Heart right ventricle (tissue), 16 donors: ENCODE data around the gene ZNF469. TPM values are rescaled to one million over a fixed set of nuclear protein-coding genes. Genes with fewer than 3 reads are reported as not detected.

ENCODE experiments used
- ATAC-seq, 8 donors: fragments of 200-7000 bp; cut with Tn5 transposase; one replicate each; pipeline ENCODE4 v1.9.1; 2020; ENCODE audit warnings: mild to moderate bottlenecking in 8 of 8, moderate library complexity in 8 of 8, moderate number of reproducible peaks in 1 of 8
- DNase-seq, 2 donors: peaks; one replicate each; pipeline ENCODE4 v3.0.0-alpha.2; 2020
- H3K27ac ChIP-seq, 10 donors: fragments of 200-600 bp; sonication (generic) in 2 of 10; one replicate each; pipeline versions ENCODE4 v1.5.0 to v1.8.0; 2020 to 2022; ENCODE audit warnings: mild to moderate bottlenecking in 3 of 10
- H3K27me3 ChIP-seq, 7 donors: fragments of 200-600 bp; one replicate each; pipeline ENCODE4 v1.8.0; 2021 to 2022; ENCODE audit warnings: mild to moderate bottlenecking in 2 of 7
- H3K36me3 ChIP-seq, 9 donors: fragments of 200-600 bp; sonication (generic) in 1 of 9; one replicate each; pipeline versions ENCODE4 v1.5.0 to v1.8.0; 2020 to 2022; ENCODE audit warnings: mild to moderate bottlenecking in 2 of 9
- H3K4me1 ChIP-seq, 9 donors: fragments of 200-600 bp; sonication (generic) in 1 of 9; one replicate each; pipeline versions ENCODE4 v1.5.0 to v1.8.0; 2020 to 2022; ENCODE audit warnings: mild to moderate bottlenecking in 4 of 9
- H3K4me3 ChIP-seq, 10 donors: fragments of 200-600 bp; sonication (generic) in 2 of 10; one replicate each; pipeline versions ENCODE4 v1.5.0 to v1.8.0; 2020 to 2022; ENCODE audit warnings: mild to moderate bottlenecking in 7 of 10, moderate library complexity in 2 of 10
- H3K9me3 ChIP-seq, 11 donors: fragments of 200-600 bp in 10 of 11; sonication (generic) in 2 of 11; one replicate each; pipeline versions ENCODE4 v1.5.0 to v1.8.0; 2013 to 2022; ENCODE audit warnings: mild to moderate bottlenecking in 2 of 11, control low read depth in 1 of 11, moderate library complexity in 1 of 11
- WGBS, 2 donors: extraction: QIAGEN DNeasy Blood & Tissue Kit; methylation state at CpG; one replicate each; pipeline ENCODE4 v1.1.7; 2013; ENCODE audit warnings: inconsistent platforms in 1 of 2; 5-methylcytosine and 5-hydroxymethylcytosine counted together
- intact Hi-C, 10 donors: fragments of 100-400 bp; cut with DNase I; formaldehyde crosslinking; loops; one replicate each; pipeline versions ENCODE4 v1.11.1 to v1.14.2; 2022
- polyA plus RNA-seq, 2 donors: library from polyadenylated mRNA; stranded (reverse); fragments of 200-250 nt; gene quantifications; one replicate each; pipeline ENCODE4 v1.2.3, GENCODE V29; 2013
- total RNA-seq, 10 donors: library from RNA; stranded (reverse); fragmentation: NEBNext Ultra II Directional in 3 of 10; extraction: Animal tissue kit (Norgen Biotek cat#: 25700) in 3 of 10; gene quantifications; one replicate each; pipeline versions ENCODE4 v1.2.1 to v1.2.4, GENCODE V29; 2021 to 2023
- TF ChIP-seq, protein P1 (sequence below), 9 donors: fragments of 200-600 bp; sonication (generic) in 2 of 9; IDR thresholded peaks; one replicate each; pipeline versions ENCODE4 v1.5.0 to v1.8.0; 2021 to 2022; ENCODE audit warnings: antibody characterized with exemption in 9 of 9, mild to moderate bottlenecking in 5 of 9, moderate library complexity in 1 of 9
- donor health status: Arrhythmogenic right ventricular cardiomyopathy.
- donor health status: ischemic (EF 13 %, LVEDD 7.1; RV severe dilation, severe dysfunction).
- donor health status: healthy with polysubstance abuse.
- donor health status: DM: no; HTN: yes; CAD: no.
- donor health status: DM: no; HTN: no; CAD: no.
- donor health status: ischemic (EF 25% LVEDD 6.9; RV normal size, moderate dysfunction).
- donor health status: ischemic (EF 25% LVEDD 5.7; RV mildly dilated, moderate dysfunction).
- donor health status: healthy.
- donor health status: DM: yes; HTN: yes; CAD: no.
- donor health status: Ischemic cardiomyopathy.
- donor health status: ischemic (EF 35%, LVEDD 5.7; RV mildly dilated, moderate dysfunction).
- donor health status: nonischemic (EF 11% LVEDD 7.7; RV severe dilation, severe dysfunction).
- donor health status: DM: yes; HTN: yes; CAD: no.
- donor health status: PGD.
- donor health status: ischemic (EF 29% LVEDD 5.4; RV normal size, mild dysfunction).
- donor health status: nonischemic (EF 23%, LVEDD 6.1; RV moderate dilation, normal function).

ZNF469 gene
- total and polyA plus RNA-seq, 12 donors: 0.23 to 1.7 (median 1.00) TPM

DNA sequence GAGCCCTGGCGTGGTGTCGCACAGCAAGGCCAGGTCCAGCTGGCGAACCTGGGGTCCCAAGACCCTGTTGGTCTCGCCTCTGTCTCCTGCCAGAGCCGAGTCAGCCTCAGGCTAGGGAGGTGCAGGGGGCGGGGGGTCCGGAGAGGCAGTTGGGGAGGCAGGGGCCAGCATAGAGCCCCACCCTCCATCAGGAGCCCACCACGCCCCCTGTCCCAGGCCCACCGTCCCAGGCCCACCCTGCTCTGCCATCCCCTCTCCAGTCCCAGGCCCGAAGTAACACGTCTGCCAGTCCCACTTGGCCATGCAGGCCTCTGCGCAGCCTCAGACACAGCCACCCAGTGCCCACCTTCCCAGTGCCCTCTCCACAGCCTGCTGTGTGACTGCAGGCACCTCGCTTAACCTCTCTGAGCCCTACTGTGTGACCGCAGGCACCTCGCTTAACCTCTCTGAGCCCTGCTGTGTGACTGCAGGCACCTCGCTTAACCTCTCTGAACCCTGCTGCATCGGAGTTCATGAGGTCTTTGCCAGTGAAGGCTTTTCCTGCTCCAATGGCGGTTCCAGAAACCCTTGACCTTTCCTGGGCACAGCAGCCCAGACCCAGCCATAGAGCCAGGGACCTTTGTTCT lies 29.3 kb downstream of the ZNF469 start:
- Histone ChIP-seq H3K27ac (no peak overlapping the region), H3K9me3 (no peaks in the 10 kb centered on the region), H3K36me3 (no peaks in the 10 kb centered on the region), H3K4me1 (peaks cover 0 to 12% (median 0%) of the 10 kb centered on the region in 9 donors), H3K4me3 (no peak overlapping the region), H3K27me3 (peaks cover 0 to 1% (median 0%) of the 10 kb centered on the region in 7 donors)
- DNase-seq: no peak
- no peak for ATAC-seq
- intact Hi-C loops: no loop called here
- 91 to 93% methylated on average over 18 of the region's 18 CpGs for WGBS, 2 donors
- TF ChIP-seq, protein P1, sequence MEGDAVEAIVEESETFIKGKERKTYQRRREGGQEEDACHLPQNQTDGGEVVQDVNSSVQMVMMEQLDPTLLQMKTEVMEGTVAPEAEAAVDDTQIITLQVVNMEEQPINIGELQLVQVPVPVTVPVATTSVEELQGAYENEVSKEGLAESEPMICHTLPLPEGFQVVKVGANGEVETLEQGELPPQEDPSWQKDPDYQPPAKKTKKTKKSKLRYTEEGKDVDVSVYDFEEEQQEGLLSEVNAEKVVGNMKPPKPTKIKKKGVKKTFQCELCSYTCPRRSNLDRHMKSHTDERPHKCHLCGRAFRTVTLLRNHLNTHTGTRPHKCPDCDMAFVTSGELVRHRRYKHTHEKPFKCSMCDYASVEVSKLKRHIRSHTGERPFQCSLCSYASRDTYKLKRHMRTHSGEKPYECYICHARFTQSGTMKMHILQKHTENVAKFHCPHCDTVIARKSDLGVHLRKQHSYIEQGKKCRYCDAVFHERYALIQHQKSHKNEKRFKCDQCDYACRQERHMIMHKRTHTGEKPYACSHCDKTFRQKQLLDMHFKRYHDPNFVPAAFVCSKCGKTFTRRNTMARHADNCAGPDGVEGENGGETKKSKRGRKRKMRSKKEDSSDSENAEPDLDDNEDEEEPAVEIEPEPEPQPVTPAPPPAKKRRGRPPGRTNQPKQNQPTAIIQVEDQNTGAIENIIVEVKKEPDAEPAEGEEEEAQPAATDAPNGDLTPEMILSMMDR (IDR thresholded peaks at IDR 0.05): no peak

DNA sequence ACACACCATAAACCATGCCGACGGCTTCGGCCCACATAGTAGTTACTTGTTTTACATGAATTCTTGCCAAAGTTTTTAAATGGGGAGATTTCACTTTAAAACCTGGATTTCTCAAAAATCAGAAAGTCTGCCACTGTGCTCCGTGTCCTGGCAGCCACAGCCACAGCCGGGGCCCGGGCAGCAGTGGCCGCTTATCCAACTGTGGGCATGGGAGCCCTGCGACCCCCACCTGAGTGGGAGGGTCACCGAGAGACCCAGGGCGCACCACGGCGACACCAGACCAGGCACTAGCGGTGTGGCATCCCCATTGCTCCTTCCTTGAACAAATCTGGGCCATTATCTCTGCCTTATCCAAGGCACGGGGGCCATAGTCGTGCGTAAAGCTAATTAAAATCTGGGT lies 30.0 kb downstream of the ZNF469 start:
- Histone ChIP-seq H3K27ac (no peak overlapping the region), H3K9me3 (no peaks in the 10 kb centered on the region), H3K4me1 (peaks cover 0 to 8% (median 0%) of the 10 kb centered on the region in 9 donors), H3K4me3 (no peak overlapping the region), H3K36me3 (no peaks in the 10 kb centered on the region), H3K27me3 (peaks cover 0 to 3% (median 0%) of the 10 kb centered on the region in 7 donors)
- intact Hi-C loops: no loop called here
- DNase-seq (no peak), ATAC-seq (no peak)
- WGBS, 2 donors: 85 to 86% methylated on average over 16 of the region's 16 CpGs
- TF ChIP-seq, protein P1 (IDR thresholded peaks at IDR 0.05): no peak

DNA sequence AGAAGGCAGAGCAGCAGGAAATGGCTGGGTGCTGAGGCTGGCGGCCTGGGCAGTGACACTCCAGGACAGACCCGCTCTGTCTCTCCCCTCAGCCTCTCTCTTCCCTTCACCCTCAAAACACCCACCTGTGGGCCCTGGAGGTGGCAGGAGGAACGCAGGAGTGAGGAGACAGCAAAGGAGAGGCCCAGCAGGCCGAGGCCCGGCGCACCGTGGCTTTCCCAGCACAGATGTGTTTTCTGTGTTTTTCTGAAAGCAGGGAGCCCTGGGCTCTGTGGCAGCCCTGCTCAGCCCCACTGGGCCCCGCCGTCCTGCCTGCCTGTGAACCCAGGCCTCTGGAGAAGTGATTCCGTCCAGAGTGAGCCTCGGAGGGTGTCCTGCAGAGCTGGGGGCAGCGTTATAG lies 30.5 kb downstream of the ZNF469 start:
- 88% methylated on average over 12 of the region's 12 CpGs for WGBS, 2 donors
- peaks cover 0 to 3% (median 0%) of the 10 kb centered on the region in 9 donors for H3K4me1 ChIP-seq

DNA sequence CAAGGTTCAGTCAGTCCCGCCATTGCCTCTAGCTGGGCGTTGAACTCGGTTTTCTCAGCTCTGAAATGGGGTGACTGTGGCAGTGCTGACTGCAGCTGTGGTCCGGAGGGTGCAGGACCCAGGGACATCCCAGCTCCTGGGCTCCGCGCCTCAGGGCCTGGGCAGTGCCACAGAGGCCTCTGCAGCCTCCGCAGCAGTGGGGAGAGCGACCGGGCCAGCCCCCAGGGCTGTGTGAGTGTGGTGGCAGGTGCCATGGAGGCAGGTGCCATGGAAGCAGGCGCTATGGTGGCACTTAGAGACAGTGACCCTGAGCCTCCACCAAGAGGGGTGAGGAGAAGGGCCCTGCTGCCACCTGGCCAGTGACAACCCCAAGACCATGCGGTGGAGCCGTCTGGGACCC lies 30.9 kb downstream of the ZNF469 start:
- intact Hi-C loops: no loop called here
- no peak for DNase-seq
- H3K36me3 ChIP-seq: no peaks in the 10 kb centered on the region
- 95 to 97% methylated on average over 12 of the region's 12 CpGs for WGBS, 2 donors
- no peak for ATAC-seq
- H3K27ac ChIP-seq: no peak overlapping the region
- TF ChIP-seq, protein P1 (IDR thresholded peaks at IDR 0.05): no peak
- H3K9me3 ChIP-seq: no peaks in the 10 kb centered on the region
- H3K27me3 ChIP-seq: peaks cover 0 to 12% (median 0%) of the 10 kb centered on the region in 7 donors
- no peaks in the 10 kb centered on the region for H3K4me1 ChIP-seq
- H3K4me3 ChIP-seq: no peak overlapping the region

More for the DNA sequence above, 30.5 kb downstream of the ZNF469 start:
- Histone ChIP-seq H3K4me3 (no peak overlapping the region), H3K27ac (no peak overlapping the region), H3K9me3 (no peaks in the 10 kb centered on the region), H3K27me3 (peaks cover 0 to 8% (median 0%) of the 10 kb centered on the region in 7 donors), H3K36me3 (no peaks in the 10 kb centered on the region)
- ATAC-seq: no peak
- no peak for DNase-seq
- TF ChIP-seq, protein P1 (IDR thresholded peaks at IDR 0.05): no peak
- intact Hi-C loops: no loop called here
